K562 (cell line): ENCODE measurements around the gene RNF2. TPM values are rescaled to one million over a fixed set of nuclear protein-coding genes. Genes with fewer than 3 reads are reported as not detected.

ENCODE experiments used
- ATAC-seq: fragments of 200-7000 bp; cut with Tn5 transposase; 3 replicates; pipeline ENCODE4 v1.9.1; 2020; ENCODE audit warnings: moderate library complexity
- BruUV-seq: library from RNA; stranded (reverse); fragments of 400-500 nt; replicated peaks from 2 replicates; lab custom pipeline; 2021; lab: Mats Ljungman, UMichigan
- CTCF ChIA-PET: fragments of 300-600 bp; formaldehyde crosslinking; extraction: SDS; loops from one replicate; lab custom pipeline; 2021; ENCODE audit warnings: low intra/inter-chr PET ratio; lab: Yijun Ruan, JAX
- POLR2A ChIA-PET: fragments of 300-600, 350-650 bp; sonication (Branson Sonifier 250); formaldehyde crosslinking; extraction: SDS; loops from one replicate; lab custom pipeline; 2021; ENCODE audit warnings: antibody characterized with exemption, inconsistent platforms; lab: Yijun Ruan, JAX
- DNase-seq, 4 experiments: peaks; one replicate each; pipeline versions ENCODE4 v3.0.0 to v3.0.0-alpha.2; 2011 to 2018; ENCODE audit warnings: low spot score in 3 of 4, mixed read lengths in 3 of 4; ENCODE audit errors: extremely low read depth in 1 of 4
- FAIRE-seq: peaks from 2 replicates; lab custom pipeline; 2011; peaks lifted over from hg19 to GRCh38; lab: Jason Lieb, UNC
- H2AFZ ChIP-seq: 2 replicates; pipeline ENCODE4 v1.6.0; 2011; ENCODE audit warnings: low read depth, low read length, control low read depth, inconsistent platforms
- H3K27ac ChIP-seq: fragments of 200-600 bp; 3 replicates; pipeline ENCODE4 v1.8.0; 2011; ENCODE audit warnings: low read depth, mild to moderate bottlenecking, control low read depth, inconsistent platforms, low read length, moderate library complexity, mixed read lengths; ENCODE audit errors: extremely low read depth
- H3K27me3 ChIP-seq, 2 experiments: fragments of 300-600 bp in 1 of 2; 2 replicates in 1 of 2; 3 replicates in 1 of 2; pipeline versions ENCODE4 v1.6.0 to v1.8.0; 2011; ENCODE audit warnings: inconsistent platforms in 2 of 2, low read length in 2 of 2, mild to moderate bottlenecking in 1 of 2, mixed read lengths in 1 of 2, moderate library complexity in 1 of 2; ENCODE audit not compliant: control insufficient read depth in 2 of 2, insufficient read depth in 2 of 2
- H3K36me3 ChIP-seq: fragments of 300-600 bp; 3 replicates; pipeline ENCODE4 v1.8.0; 2011; ENCODE audit warnings: mild to moderate bottlenecking, low read length, inconsistent platforms; ENCODE audit not compliant: control insufficient read depth, insufficient read depth
- H3K4me1 ChIP-seq, 2 experiments: fragments of 200-600 bp in 1 of 2; replicated peaks in 1 of 2; 2 replicates in 1 of 2; 3 replicates in 1 of 2; pipeline versions ENCODE4 v1.5.1 to v1.8.0; 2011; ENCODE audit warnings: inconsistent platforms in 2 of 2, low read length in 2 of 2, mild to moderate bottlenecking in 1 of 2, mixed read lengths in 1 of 2, moderate library complexity in 1 of 2; ENCODE audit not compliant: control insufficient read depth in 2 of 2, insufficient read depth in 2 of 2
- H3K4me2 ChIP-seq: 2 replicates; pipeline ENCODE4 v1.6.1; 2011; ENCODE audit warnings: low read length, control low read depth, inconsistent platforms, mixed read lengths; ENCODE audit not compliant: insufficient read depth
- H3K4me3 ChIP-seq: fragments of 200-600 bp; sonication (generic), shearing (Covaris generic); 2 replicates; pipeline ENCODE4 v1.5.1; 2016; ENCODE audit warnings: control low read depth, inconsistent platforms
- H3K79me2 ChIP-seq: fragments of 200-600 bp; 3 replicates; pipeline ENCODE4 v1.8.0; 2011; ENCODE audit warnings: low read length, inconsistent platforms; ENCODE audit not compliant: control insufficient read depth, insufficient read depth
- H3K9ac ChIP-seq, 2 experiments: 2 replicates each; pipeline versions ENCODE4 v1.6.0 to v1.6.1; 2011; ENCODE audit warnings: low read depth in 2 of 2, low read length in 2 of 2, control low read depth in 1 of 2, inconsistent platforms in 1 of 2, mild to moderate bottlenecking in 1 of 2, mixed read lengths in 1 of 2; ENCODE audit not compliant: insufficient read depth in 1 of 2
- H3K9me1 ChIP-seq: one replicate; pipeline ENCODE4 v1.6.0; 2011; ENCODE audit warnings: inconsistent platforms, mild to moderate bottlenecking, low read length, moderate library complexity; ENCODE audit not compliant: control insufficient read depth, insufficient read depth
- H3K9me3 ChIP-seq: replicated peaks from 2 replicates; pipeline ENCODE4 v1.5.1; 2011; ENCODE audit warnings: low read depth, low read length, inconsistent platforms; ENCODE audit not compliant: control insufficient read depth, insufficient read depth
- H4K20me1 ChIP-seq: replicated peaks from 2 replicates; pipeline ENCODE4 v1.6.1; 2011; ENCODE audit warnings: low read length, inconsistent platforms, mixed read lengths; ENCODE audit not compliant: control insufficient read depth, insufficient read depth
- MEIS2 ChIP-seq: fragments of 450-650 bp; IDR thresholded peaks from 2 replicates; pipeline ENCODE4 v1.6.1; 2014; ENCODE audit warnings: mild to moderate bottlenecking; ENCODE audit not compliant: partially characterized antibody
- MTA3 ChIP-seq: fragments of 450-650 bp; formaldehyde crosslinking; IDR thresholded peaks from 2 replicates; pipeline ENCODE4 v1.6.1; 2017; ENCODE audit warnings: mild to moderate bottlenecking, borderline replicate concordance
- SRSF7 ChIP-seq: fragments of 200-400 bp; formaldehyde crosslinking; optimal IDR thresholded peaks from 2 replicates; pipeline ENCODE3; 2017; ENCODE audit warnings: mild to moderate bottlenecking, low read depth, low read length
- STAT5A ChIP-seq: IDR thresholded peaks from 2 replicates; pipeline ENCODE4 v1.6.1; 2012; ENCODE audit warnings: low read length, inconsistent platforms, borderline replicate concordance
- ZNF174 ChIP-seq: fragments of 250-450 bp; sonication (Bioruptor Pico); IDR thresholded peaks from 2 replicates; pipeline ENCODE4 v1.4.0; 2020; ENCODE audit warnings: mild to moderate bottlenecking
- WGBS: fragments of 100-300 bp; shearing (Covaris generic); methylation state at CpG from one replicate; pipeline ENCODE4 v1.1.6; 2016; ENCODE audit warnings: low coverage, mixed read lengths; ENCODE audit not compliant: insufficient coverage; ENCODE audit errors: missing lambda C conversion rate; 5-methylcytosine and 5-hydroxymethylcytosine counted together
- in situ Hi-C: fragments of 300-500 bp; cut with MboI; formaldehyde crosslinking; loops from 4 replicates; pipeline ENCODE4 v1.15.0; 2018; ENCODE audit warnings: inconsistent platforms, mixed read lengths
- intact Hi-C: fragments of 100-400 bp; cut with micrococcal nuclease; formaldehyde crosslinking; loops from 2 replicates; pipeline ENCODE4 v1.14.2; 2022
- polyA plus RNA-seq, 8 experiments: library from polyadenylated mRNA; depleted of rRNA in 4 of 8; stranded (reverse) in 5 of 8; unstranded in 3 of 8; fragments of >200 nt; fragmentation: Nextera tagmentation in 2 of 8; fragmentation: Illumina TruSeq in 1 of 8; extraction: Ambion mirVana in 2 of 8; extraction: Trizol in 1 of 8; gene quantifications; 2 replicates each; pipeline versions ENCODE4 v1.2.1 to v1.2.3, GENCODE V29; 2011 to 2014; ENCODE audit warnings: inconsistent platforms in 1 of 8, missing spikeins in 1 of 8
- total RNA-seq, 7 experiments: library from RNA; depleted of rRNA in 6 of 7; stranded (reverse); fragments of >200 nt in 6 of 7; fragmentation: Illumina TruSeq in 2 of 7; extraction: Trizol in 2 of 7; gene quantifications; 2 replicates each; pipeline versions ENCODE4 v1.2.1 to v1.2.3, GENCODE V29; 2011 to 2021; ENCODE audit warnings: low replicate concordance in 1 of 7
- TF ChIP-seq, protein P1 (sequence below), 2 experiments: IDR thresholded peaks in 1 of 2; conservative IDR thresholded peaks in 1 of 2; 2 replicates each; pipeline ENCODE4 v1.6.1; 2016; ENCODE audit warnings: low read depth in 2 of 2, mild to moderate bottlenecking in 1 of 2, missing compliant biosample characterization in 1 of 2, missing genetic modification characterization in 1 of 2, moderate library complexity in 1 of 2
- TF ChIP-seq, protein P2 (sequence below): fragments of 450-650 bp; IDR thresholded peaks from 2 replicates; pipeline ENCODE4 v1.6.1; 2016

Gene RNF2
- total and polyA plus RNA-seq, 9 of the 15 experiments (the other 6 are each of a cell fraction or from before 2014, with no cell fraction given), result 7.1 to 66.5 (median 32.9) TPM

DNA sequence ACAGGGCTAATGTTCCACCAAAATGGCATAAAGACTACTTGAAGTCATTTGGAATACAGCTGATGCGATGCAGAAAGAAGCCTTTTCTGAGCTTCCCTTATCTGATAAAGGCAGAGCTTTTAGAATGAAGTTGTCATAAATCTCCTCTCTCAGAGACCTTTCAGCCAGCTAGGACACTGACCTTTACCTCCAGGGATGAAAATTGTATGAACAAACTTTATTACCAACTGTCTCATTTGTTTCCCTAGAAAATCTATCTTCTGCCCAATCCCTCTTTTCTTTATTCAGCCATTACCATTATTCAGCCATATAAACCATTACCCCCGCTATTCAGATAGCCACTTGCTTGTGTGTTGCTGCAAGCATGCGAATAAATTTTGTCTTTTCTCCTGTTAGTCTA lies 29.7 kb upstream of the RNF2 start (continued):
- TF ChIP-seq, protein P1, sequence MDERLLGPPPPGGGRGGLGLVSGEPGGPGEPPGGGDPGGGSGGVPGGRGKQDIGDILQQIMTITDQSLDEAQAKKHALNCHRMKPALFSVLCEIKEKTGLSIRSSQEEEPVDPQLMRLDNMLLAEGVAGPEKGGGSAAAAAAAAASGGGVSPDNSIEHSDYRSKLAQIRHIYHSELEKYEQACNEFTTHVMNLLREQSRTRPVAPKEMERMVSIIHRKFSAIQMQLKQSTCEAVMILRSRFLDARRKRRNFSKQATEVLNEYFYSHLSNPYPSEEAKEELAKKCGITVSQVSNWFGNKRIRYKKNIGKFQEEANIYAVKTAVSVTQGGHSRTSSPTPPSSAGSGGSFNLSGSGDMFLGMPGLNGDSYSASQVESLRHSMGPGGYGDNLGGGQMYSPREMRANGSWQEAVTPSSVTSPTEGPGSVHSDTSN (CRISPR knock-in tag; IDR thresholded peaks at IDR 0.05; ENCODE audit: low read depth), result no peak
- TF ChIP-seq, protein P1 (tag; conservative IDR thresholded peaks at IDR 0.05; ENCODE audit: low read depth), result peak; percentile 94
- TF ChIP-seq STAT5A, result no peak

GRCh38 chr1:185016880-185017279 lies 28.5 kb upstream of the RNF2 start:
- no peaks in the 10 kb centered on the region for H4K20me1 ChIP-seq
- no peaks in the 10 kb centered on the region for H3K9me1 ChIP-seq
- in situ Hi-C loops (no loop called here), intact Hi-C loops (no loop called here)
- WGBS, result 2% methylated on average over 2 of the region's 2 CpGs
- ATAC-seq, result peak; percentile 52
- H3K27ac ChIP-seq, result peak overlapping the region; percentile 36; the same call in 1 of the 3 replicates
- H3K4me3 ChIP-seq, result no peak overlapping the region
- no peak overlapping the region for H3K9ac ChIP-seq
- H3K4me2 ChIP-seq, result peak overlapping the region; percentile 34
- peaks cover 0 to 25% of the 10 kb centered on the region in 2 experiments; a peak in 3 of 5 replicates for H3K4me1 ChIP-seq
- TF ChIP-seq, protein P1 (CRISPR knock-in tag; IDR thresholded peaks at IDR 0.05; ENCODE audit: low read depth), result no peak
- TF ChIP-seq, protein P1 (tag; conservative IDR thresholded peaks at IDR 0.05; ENCODE audit: low read depth), result 0 out of 2 replicates have a peak, but pooled peaks have one; percentile 19
- TF ChIP-seq MEIS2 (peak; percentile 38), SRSF7 (no peak), ZNF174 (CRISPR knock-in tag) (no peak), MTA3 (0 out of 2 replicates have a peak, but pooled peaks have one; percentile 11)
- TF ChIP-seq, protein P2, sequence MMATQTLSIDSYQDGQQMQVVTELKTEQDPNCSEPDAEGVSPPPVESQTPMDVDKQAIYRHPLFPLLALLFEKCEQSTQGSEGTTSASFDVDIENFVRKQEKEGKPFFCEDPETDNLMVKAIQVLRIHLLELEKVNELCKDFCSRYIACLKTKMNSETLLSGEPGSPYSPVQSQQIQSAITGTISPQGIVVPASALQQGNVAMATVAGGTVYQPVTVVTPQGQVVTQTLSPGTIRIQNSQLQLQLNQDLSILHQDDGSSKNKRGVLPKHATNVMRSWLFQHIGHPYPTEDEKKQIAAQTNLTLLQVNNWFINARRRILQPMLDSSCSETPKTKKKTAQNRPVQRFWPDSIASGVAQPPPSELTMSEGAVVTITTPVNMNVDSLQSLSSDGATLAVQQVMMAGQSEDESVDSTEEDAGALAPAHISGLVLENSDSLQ, result peak; percentile 33; the same call in 1 of the 2 replicates
- H3K27me3 ChIP-seq, result no peaks in the 10 kb centered on the region
- H3K79me2 ChIP-seq, result no peaks in the 10 kb centered on the region
- no peak for FAIRE-seq
- peak overlapping the region; percentile 38; the same call in 1 of the 2 replicates for H2AFZ ChIP-seq
- no peaks in the 10 kb centered on the region for H3K36me3 ChIP-seq
- DNase-seq, result peak in 1 of 4 experiments; percentile 32
- ChIA-PET POLR2A (interaction anchor here (1.0 to 1.1 kb wide), 2 partner anchors 15 to 137 kb away, joined by 3 to 4 read pairs; no protein-coding TSS in a partner anchor), CTCF (no interaction called here)
- no TSS peak for BruUV-seq
- H3K9me3 ChIP-seq, result no peaks in the 10 kb centered on the region
